T-helper 1 cell treated with Interleukin-12 subunit alpha and Interleukin-12 subunit beta and Interleukin-4 antibody, amounts not matched to agents 30 μg/mL and 1 μg/mL, for 36 hours (primary cell): ENCODE results near the gene NAV1.

Experiments
- H3K27ac Mint-ChIP-seq: one replicate; pipeline ENCODE4 v1.8.0; 2021; ENCODE audit warnings: mild to moderate bottlenecking, mixed read lengths
- H3K27me3 Mint-ChIP-seq: one replicate; pipeline ENCODE4 v1.8.0; 2021; ENCODE audit warnings: low read depth, mixed read lengths
- H3K36me3 Mint-ChIP-seq: one replicate; pipeline ENCODE4 v1.8.0; 2021; ENCODE audit warnings: low read depth, mixed read lengths
- H3K4me1 Mint-ChIP-seq: one replicate; pipeline ENCODE4 v1.8.0; 2021; ENCODE audit warnings: low read depth, mixed read lengths
- H3K4me3 Mint-ChIP-seq: one replicate; pipeline ENCODE4 v1.8.0; 2021; ENCODE audit warnings: mild to moderate bottlenecking, moderate library complexity, mixed read lengths
- H3K9me3 Mint-ChIP-seq: one replicate; pipeline ENCODE4 v1.8.0; 2021; ENCODE audit warnings: mixed read lengths

NAV1 gene

GRCh38 chr1:201586806-201587205 lies 47.9 kb downstream of the NAV1 start:
- Mint-ChIP-seq H3K4me1 (no peaks in the 10 kb centered on the region), H3K36me3 (no peaks in the 10 kb centered on the region), H3K27ac (no peak overlapping the region), H3K4me3 (no peak overlapping the region), H3K27me3 (peaks cover 16% of the 10 kb centered on the region), H3K9me3 (no peaks in the 10 kb centered on the region)

GRCh38 chr1:201587729-201588128 lies 48.8 kb downstream of the NAV1 start:
- no peak overlapping the region for H3K4me3 Mint-ChIP-seq
- H3K36me3 Mint-ChIP-seq: no peaks in the 10 kb centered on the region
- no peaks in the 10 kb centered on the region for H3K9me3 Mint-ChIP-seq
- H3K27me3 Mint-ChIP-seq: peaks cover 16% of the 10 kb centered on the region
- H3K27ac Mint-ChIP-seq: no peak overlapping the region
- H3K4me1 Mint-ChIP-seq: no peaks in the 10 kb centered on the region
